Measurements from ENCODE around the gene DNM3.
A peak's percentile ranks its signal among the peaks of the same experiment; 100 is the strongest.

DNM3 gene

GRCh38 chr1:171983584-171983983 lies 142.3 kb downstream of the DNM3 start:
- peak; percentile 71 for TF ChIP-seq CTCF (conservative IDR thresholded peaks at IDR 0.05; ENCODE audit: low read length)
- DNase-seq (ENCODE audit: low read depth) = peak; percentile 57
- no peak overlapping the region for H3K4me3 ChIP-seq (ENCODE audit: low read length)

- no peak for DNase-seq (ENCODE audit: low read depth)
- no peak for TF ChIP-seq CTCF (conservative IDR thresholded peaks at IDR 0.05; ENCODE audit: low read length)
- no peak overlapping the region for H3K4me3 ChIP-seq (ENCODE audit: low read length)
Observed at GRCh38 chr1:171984262-171984661, 143.0 kb downstream of the DNM3 start.

- peak; percentile 51 for DNase-seq (ENCODE audit: low read depth)
- H3K4me3 ChIP-seq (ENCODE audit: low read length) = no peak overlapping the region
- TF ChIP-seq CTCF (conservative IDR thresholded peaks at IDR 0.05; ENCODE audit: low read length) = peak; percentile 92
Observed at GRCh38 chr1:171984850-171985485, 143.7 kb downstream of the DNM3 start.

- TF ChIP-seq CTCF (conservative IDR thresholded peaks at IDR 0.05; ENCODE audit: low read length) = peak; percentile 38
- no peak for DNase-seq (ENCODE audit: low read depth)
- H3K4me3 ChIP-seq (ENCODE audit: low read length) = no peak overlapping the region
Observed at GRCh38 chr1:171985639-171986038, 144.3 kb downstream of the DNM3 start.

GRCh38 chr1:171988243-171988885 lies 147.1 kb downstream of the DNM3 start:
- TF ChIP-seq CTCF (conservative IDR thresholded peaks at IDR 0.05; ENCODE audit: low read length) = no peak
- DNase-seq (ENCODE audit: low read depth) = no peak
- no peak overlapping the region for H3K4me3 ChIP-seq (ENCODE audit: low read length)

- no peak for DNase-seq (ENCODE audit: low read depth)
- no peak for TF ChIP-seq CTCF (conservative IDR thresholded peaks at IDR 0.05; ENCODE audit: low read length)
- H3K4me3 ChIP-seq (ENCODE audit: low read length) = no peak overlapping the region
Observed at GRCh38 chr1:171990371-171990770, 149.1 kb downstream of the DNM3 start.

GRCh38 chr1:171994293-171994692 lies 153.0 kb downstream of the DNM3 start:
- TF ChIP-seq CTCF (conservative IDR thresholded peaks at IDR 0.05; ENCODE audit: low read length) = no peak
- no peak overlapping the region for H3K4me3 ChIP-seq (ENCODE audit: low read length)
- DNase-seq (ENCODE audit: low read depth) = no peak

Measured in AG10803 (cell line).